ENCODE results near the gene ABCB1.

ABCB1 gene

GRCh38 chr7:87543623-87544022 is 57.1 kb downstream of the ABCB1 start:
- Histone ChIP-seq H3K36me3 (ENCODE audit: insufficient read depth, low read depth, low read length) (no peaks in the 10 kb centered on the region), H3K9ac (ENCODE audit: low read depth, low read length) (no peak overlapping the region), H3K4me1 (ENCODE audit: insufficient read depth, low read length) (no peaks in the 10 kb centered on the region), H3K27me3 (ENCODE audit: insufficient read depth, low read length) (no peaks in the 10 kb centered on the region), H3K27ac (ENCODE audit: low read length) (no peak overlapping the region), H3K9me3 (ENCODE audit: insufficient read depth, low read depth, low read length) (no peaks in the 10 kb centered on the region), H3K4me3 (ENCODE audit: low read length) (no peak overlapping the region)

GRCh38 chr7:87541648-87542047 is 59.0 kb downstream of the ABCB1 start:
- no peaks in the 10 kb centered on the region for H3K4me1 ChIP-seq (ENCODE audit: insufficient read depth, low read length)
- H3K9me3 ChIP-seq (ENCODE audit: insufficient read depth, low read depth, low read length), result no peaks in the 10 kb centered on the region
- no peak overlapping the region for H3K27ac ChIP-seq (ENCODE audit: low read length)
- no peaks in the 10 kb centered on the region for H3K36me3 ChIP-seq (ENCODE audit: insufficient read depth, low read depth, low read length)
- no peak overlapping the region for H3K9ac ChIP-seq (ENCODE audit: low read depth, low read length)
- no peak overlapping the region for H3K4me3 ChIP-seq (ENCODE audit: low read length)
- no peaks in the 10 kb centered on the region for H3K27me3 ChIP-seq (ENCODE audit: insufficient read depth, low read length)

GRCh38 chr7:87538052-87538451 is 62.6 kb downstream of the ABCB1 start:
- no peak overlapping the region for H3K9ac ChIP-seq (ENCODE audit: low read depth, low read length)
- H3K27ac ChIP-seq (ENCODE audit: low read length), result no peak overlapping the region
- no peaks in the 10 kb centered on the region for H3K4me1 ChIP-seq (ENCODE audit: insufficient read depth, low read length)
- H3K36me3 ChIP-seq (ENCODE audit: insufficient read depth, low read depth, low read length), result no peaks in the 10 kb centered on the region
- no peaks in the 10 kb centered on the region for H3K9me3 ChIP-seq (ENCODE audit: insufficient read depth, low read depth, low read length)
- H3K27me3 ChIP-seq (ENCODE audit: insufficient read depth, low read length), result no peaks in the 10 kb centered on the region
- H3K4me3 ChIP-seq (ENCODE audit: low read length), result no peak overlapping the region

GRCh38 chr7:87534072-87534471 is 66.6 kb downstream of the ABCB1 start:
- Histone ChIP-seq H3K4me3 (ENCODE audit: low read length) (no peak overlapping the region), H3K36me3 (ENCODE audit: insufficient read depth, low read depth, low read length) (no peaks in the 10 kb centered on the region), H3K4me1 (ENCODE audit: insufficient read depth, low read length) (no peaks in the 10 kb centered on the region), H3K27ac (ENCODE audit: low read length) (no peak overlapping the region), H3K9ac (ENCODE audit: low read depth, low read length) (no peak overlapping the region), H3K9me3 (ENCODE audit: insufficient read depth, low read depth, low read length) (no peaks in the 10 kb centered on the region), H3K27me3 (ENCODE audit: insufficient read depth, low read length) (no peaks in the 10 kb centered on the region)

GRCh38 chr7:87530126-87530525 is 70.6 kb downstream of the ABCB1 start:
- Histone ChIP-seq H3K9me3 (ENCODE audit: insufficient read depth, low read depth, low read length) (no peaks in the 10 kb centered on the region), H3K36me3 (ENCODE audit: insufficient read depth, low read depth, low read length) (no peaks in the 10 kb centered on the region), H3K4me1 (ENCODE audit: insufficient read depth, low read length) (no peaks in the 10 kb centered on the region), H3K27ac (ENCODE audit: low read length) (no peak overlapping the region), H3K9ac (ENCODE audit: low read depth, low read length) (no peak overlapping the region), H3K4me3 (ENCODE audit: low read length) (no peak overlapping the region), H3K27me3 (ENCODE audit: insufficient read depth, low read length) (no peaks in the 10 kb centered on the region)

- Histone ChIP-seq H3K9ac (ENCODE audit: low read depth, low read length) (no peak overlapping the region), H3K4me1 (ENCODE audit: insufficient read depth, low read length) (no peaks in the 10 kb centered on the region), H3K4me3 (ENCODE audit: low read length) (no peak overlapping the region), H3K36me3 (ENCODE audit: insufficient read depth, low read depth, low read length) (no peaks in the 10 kb centered on the region), H3K9me3 (ENCODE audit: insufficient read depth, low read depth, low read length) (no peaks in the 10 kb centered on the region), H3K27me3 (ENCODE audit: insufficient read depth, low read length) (no peaks in the 10 kb centered on the region), H3K27ac (ENCODE audit: low read length) (no peak overlapping the region)
These were observed 72.0 kb downstream of the ABCB1 start for GRCh38 chr7:87528730-87529129.

GRCh38 chr7:87518735-87519134 is 81.9 kb downstream of the ABCB1 start:
- no peaks in the 10 kb centered on the region for H3K27me3 ChIP-seq (ENCODE audit: insufficient read depth, low read length)
- H3K36me3 ChIP-seq (ENCODE audit: insufficient read depth, low read depth, low read length), result no peaks in the 10 kb centered on the region
- no peaks in the 10 kb centered on the region for H3K9me3 ChIP-seq (ENCODE audit: insufficient read depth, low read depth, low read length)
- no peak overlapping the region for H3K27ac ChIP-seq (ENCODE audit: low read length)
- H3K4me3 ChIP-seq (ENCODE audit: low read length), result no peak overlapping the region
- H3K9ac ChIP-seq (ENCODE audit: low read depth, low read length), result no peak overlapping the region
- peaks cover 2% of the 10 kb centered on the region; the same call in 1 of the 2 replicates for H3K4me1 ChIP-seq (ENCODE audit: insufficient read depth, low read length)

- no peak overlapping the region for H3K9ac ChIP-seq (ENCODE audit: low read depth, low read length)
- H3K27ac ChIP-seq (ENCODE audit: low read length), result no peak overlapping the region
- no peaks in the 10 kb centered on the region for H3K9me3 ChIP-seq (ENCODE audit: insufficient read depth, low read depth, low read length)
- no peaks in the 10 kb centered on the region for H3K27me3 ChIP-seq (ENCODE audit: insufficient read depth, low read length)
- H3K36me3 ChIP-seq (ENCODE audit: insufficient read depth, low read depth, low read length), result no peaks in the 10 kb centered on the region
- peaks cover 3% of the 10 kb centered on the region; the same call in 1 of the 2 replicates for H3K4me1 ChIP-seq (ENCODE audit: insufficient read depth, low read length)
- no peak overlapping the region for H3K4me3 ChIP-seq (ENCODE audit: low read length)
These were observed 82.8 kb downstream of the ABCB1 start for GRCh38 chr7:87517891-87518290.

GRCh38 chr7:87517136-87517815 is 83.4 kb downstream of the ABCB1 start:
- no peaks in the 10 kb centered on the region for H3K9me3 ChIP-seq (ENCODE audit: insufficient read depth, low read depth, low read length)
- no peak overlapping the region for H3K4me3 ChIP-seq (ENCODE audit: low read length)
- H3K4me1 ChIP-seq (ENCODE audit: insufficient read depth, low read length), result peaks cover 3% of the 10 kb centered on the region; the same call in 1 of the 2 replicates
- no peaks in the 10 kb centered on the region for H3K36me3 ChIP-seq (ENCODE audit: insufficient read depth, low read depth, low read length)
- H3K27ac ChIP-seq (ENCODE audit: low read length), result no peak overlapping the region
- no peaks in the 10 kb centered on the region for H3K27me3 ChIP-seq (ENCODE audit: insufficient read depth, low read length)
- no peak overlapping the region for H3K9ac ChIP-seq (ENCODE audit: low read depth, low read length)

- Histone ChIP-seq H3K4me3 (ENCODE audit: low read length) (no peak overlapping the region), H3K27ac (ENCODE audit: low read length) (no peak overlapping the region), H3K36me3 (ENCODE audit: insufficient read depth, low read depth, low read length) (no peaks in the 10 kb centered on the region), H3K9ac (ENCODE audit: low read depth, low read length) (no peak overlapping the region), H3K4me1 (ENCODE audit: insufficient read depth, low read length) (peaks cover 3% of the 10 kb centered on the region; the same call in 1 of the 2 replicates), H3K9me3 (ENCODE audit: insufficient read depth, low read depth, low read length) (no peaks in the 10 kb centered on the region), H3K27me3 (ENCODE audit: insufficient read depth, low read length) (no peaks in the 10 kb centered on the region)
These were observed 86.8 kb downstream of the ABCB1 start for GRCh38 chr7:87513735-87514335.

GRCh38 chr7:87512906-87513305 is 87.8 kb downstream of the ABCB1 start:
- H3K9me3 ChIP-seq (ENCODE audit: insufficient read depth, low read depth, low read length), result no peaks in the 10 kb centered on the region
- H3K4me3 ChIP-seq (ENCODE audit: low read length), result no peak overlapping the region
- no peaks in the 10 kb centered on the region for H3K27me3 ChIP-seq (ENCODE audit: insufficient read depth, low read length)
- H3K4me1 ChIP-seq (ENCODE audit: insufficient read depth, low read length), result peaks cover 3% of the 10 kb centered on the region; the same call in 1 of the 2 replicates
- no peak overlapping the region for H3K27ac ChIP-seq (ENCODE audit: low read length)
- no peak overlapping the region for H3K9ac ChIP-seq (ENCODE audit: low read depth, low read length)
- H3K36me3 ChIP-seq (ENCODE audit: insufficient read depth, low read depth, low read length), result no peaks in the 10 kb centered on the region

- H3K27ac ChIP-seq (ENCODE audit: low read length), result no peak overlapping the region
- no peak overlapping the region for H3K4me3 ChIP-seq (ENCODE audit: low read length)
- H3K4me1 ChIP-seq (ENCODE audit: insufficient read depth, low read length), result peaks cover 3% of the 10 kb centered on the region; the same call in 1 of the 2 replicates
- H3K9me3 ChIP-seq (ENCODE audit: insufficient read depth, low read depth, low read length), result no peaks in the 10 kb centered on the region
- no peaks in the 10 kb centered on the region for H3K36me3 ChIP-seq (ENCODE audit: insufficient read depth, low read depth, low read length)
- H3K9ac ChIP-seq (ENCODE audit: low read depth, low read length), result no peak overlapping the region
- no peaks in the 10 kb centered on the region for H3K27me3 ChIP-seq (ENCODE audit: insufficient read depth, low read length)
These were observed 89.2 kb downstream of the ABCB1 start for GRCh38 chr7:87511510-87511909.
